Pancreas (tissue), 10 donors: ENCODE measurements around the gene SLC51B. TPM values are rescaled to one million over a fixed set of nuclear protein-coding genes. Genes with fewer than 3 reads are reported as not detected.
A peak's percentile ranks its signal among the peaks of the same experiment; 100 is the strongest.

Experiments
- ATAC-seq, 4 donors: fragments of 200-7000 bp; cut with Tn5 transposase; one replicate each; pipeline versions ENCODE4 v1.8.0 to v1.9.1; 2020; ENCODE audit warnings: mild to moderate bottlenecking in 4 of 4, moderate library complexity in 4 of 4
- DNase-seq, 6 donors: peaks; one replicate each; pipeline ENCODE4 v3.0.0-alpha.2; 2020
- FAIRE-seq: peaks from 2 replicates; lab custom pipeline; 2012; peaks lifted over from hg19 to GRCh38; lab: Jason Lieb, UNC
- H3K27ac ChIP-seq, 4 donors: fragments of 200-600 bp; sonication (generic); 1 replicate in 3 of 4; 2 replicates in 1 of 4; pipeline versions ENCODE4 v1.5.0 to v1.8.0; 2020
- H3K27me3 ChIP-seq, 4 donors: fragments of 200-600 bp; one replicate each; pipeline ENCODE4 v1.8.0; 2021
- H3K36me3 ChIP-seq, 3 donors: fragments of 200-600 bp; sonication (generic) in 1 of 3; one replicate each; pipeline versions ENCODE4 v1.5.0 to v1.8.0; 2020 to 2021
- H3K4me1 ChIP-seq, 3 donors: fragments of 200-600 bp; one replicate each; pipeline ENCODE4 v1.8.0; 2021
- H3K4me3 ChIP-seq, 4 donors: fragments of 200-600 bp; sonication (generic) in 2 of 4; one replicate each; pipeline versions ENCODE4 v1.5.0 to v1.8.0; 2020 to 2021
- H3K9me3 ChIP-seq, 4 donors: fragments of 200-600 bp; one replicate each; pipeline ENCODE4 v1.8.0; 2021
- WGBS, 2 donors: extraction: QIAGEN DNeasy Blood & Tissue Kit; methylation state at CpG; one replicate each; pipeline ENCODE4 v1.1.7; 2013; 5-methylcytosine and 5-hydroxymethylcytosine counted together
- intact Hi-C, 3 donors: fragments of 100-400 bp; cut with DNase I; formaldehyde crosslinking; loops; one replicate each; pipeline versions ENCODE4 v1.11.1 to v1.14.2; 2022
- polyA plus RNA-seq, 2 donors: library from polyadenylated mRNA; stranded (reverse); fragments of 200-250 nt; gene quantifications; one replicate each; pipeline ENCODE4 v1.2.3, GENCODE V29; 2013
- total RNA-seq, 6 donors: library from RNA; stranded (reverse); fragmentation: NEBNext Ultra II Directional in 4 of 6; extraction: Animal tissue kit (Norgen Biotek cat#: 25700) in 4 of 6; gene quantifications; one replicate each; pipeline versions ENCODE4 v1.2.1 to v1.2.4, GENCODE V29; 2021 to 2023
- TF ChIP-seq, protein P1 (sequence below), 4 donors: fragments of 200-600 bp; sonication (generic) in 3 of 4; IDR thresholded peaks; one replicate each; pipeline versions ENCODE4 v1.5.0 to v1.8.0; 2021; ENCODE audit warnings: antibody characterized with exemption in 4 of 4
- donor health status: healthy with polysubstance abuse.
- donor health status: DM: no; HTN: no; CAD: no; lungs with moderate emphysema.
- donor health status: DM: no; HTN: no; CAD: no.
- donor health status: control.
- donor health status: control.
- donor health status: Bipolar disorder and iron deficiency.
- donor health status: DM: yes; HTN: yes; CAD: no.
- donor health status: DM: no; HTN: no; CAD: no.
- donor health status: DM: no; HTN: no; CAD: no.
- donor health status: DM: yes; HTN: yes; CAD: no.

Gene SLC51B
- total and polyA plus RNA-seq, 8 donors: 0.26 to 1.1 (median 0.49) TPM; not detected in 5

DNA sequence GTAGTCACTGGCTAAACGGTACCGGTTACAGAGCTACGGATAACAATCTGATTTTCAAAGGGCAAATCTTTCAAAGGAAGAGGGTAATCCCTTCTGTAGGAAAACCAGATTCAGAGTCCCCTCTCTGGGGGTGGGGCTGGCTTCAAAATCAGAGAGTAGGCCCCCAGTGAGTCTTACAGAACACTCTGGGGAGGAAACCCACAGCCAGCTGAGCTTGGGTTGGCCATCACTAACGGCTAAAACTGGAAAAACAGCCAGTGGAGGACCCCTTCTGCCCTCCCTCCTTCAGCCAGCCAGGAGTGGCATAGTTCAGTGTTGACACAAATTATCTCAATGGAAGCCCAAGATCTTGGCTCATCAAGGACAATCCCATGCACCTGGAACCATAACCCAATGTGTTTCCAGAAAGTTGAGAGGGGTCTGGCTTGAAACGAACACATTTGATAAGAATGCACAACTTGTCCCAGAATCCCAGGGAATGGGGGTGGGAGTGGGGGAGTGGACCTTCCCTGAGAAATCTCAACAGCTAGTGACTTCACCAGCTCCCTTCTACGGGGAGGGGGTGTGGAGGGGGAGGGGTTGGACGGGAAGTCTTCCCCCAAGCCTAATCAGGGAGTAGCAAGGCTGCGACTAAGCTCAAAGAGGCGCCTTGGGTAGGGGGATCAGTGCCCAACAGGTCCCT, 21.6 kb downstream of the SLC51B start:
- TF ChIP-seq, protein P1, sequence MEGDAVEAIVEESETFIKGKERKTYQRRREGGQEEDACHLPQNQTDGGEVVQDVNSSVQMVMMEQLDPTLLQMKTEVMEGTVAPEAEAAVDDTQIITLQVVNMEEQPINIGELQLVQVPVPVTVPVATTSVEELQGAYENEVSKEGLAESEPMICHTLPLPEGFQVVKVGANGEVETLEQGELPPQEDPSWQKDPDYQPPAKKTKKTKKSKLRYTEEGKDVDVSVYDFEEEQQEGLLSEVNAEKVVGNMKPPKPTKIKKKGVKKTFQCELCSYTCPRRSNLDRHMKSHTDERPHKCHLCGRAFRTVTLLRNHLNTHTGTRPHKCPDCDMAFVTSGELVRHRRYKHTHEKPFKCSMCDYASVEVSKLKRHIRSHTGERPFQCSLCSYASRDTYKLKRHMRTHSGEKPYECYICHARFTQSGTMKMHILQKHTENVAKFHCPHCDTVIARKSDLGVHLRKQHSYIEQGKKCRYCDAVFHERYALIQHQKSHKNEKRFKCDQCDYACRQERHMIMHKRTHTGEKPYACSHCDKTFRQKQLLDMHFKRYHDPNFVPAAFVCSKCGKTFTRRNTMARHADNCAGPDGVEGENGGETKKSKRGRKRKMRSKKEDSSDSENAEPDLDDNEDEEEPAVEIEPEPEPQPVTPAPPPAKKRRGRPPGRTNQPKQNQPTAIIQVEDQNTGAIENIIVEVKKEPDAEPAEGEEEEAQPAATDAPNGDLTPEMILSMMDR (IDR thresholded peaks at IDR 0.05): no peak
- DNase-seq: no peak
- intact Hi-C loops: no loop called here
- Histone ChIP-seq H3K4me3 (peak overlapping the region in 1 of 4 donors; percentile 24), H3K27me3 (peaks cover 0 to 5% (median 0%) of the 10 kb centered on the region in 4 donors), H3K36me3 (no peaks in the 10 kb centered on the region), H3K9me3 (no peaks in the 10 kb centered on the region), H3K4me1 (no peaks in the 10 kb centered on the region), H3K27ac (no peak overlapping the region)
- no peak for FAIRE-seq
- 44 to 45% methylated on average over 9 of the region's 9 CpGs for WGBS, 2 donors
- ATAC-seq: peak in 1 of 4 donors; percentile 7

GRCh38 chr15:65067317-65067644, 22.1 kb downstream of the SLC51B start:
- intact Hi-C loops: no loop called here
- FAIRE-seq (no peak), DNase-seq (no peak), ATAC-seq (no peak)
- Histone ChIP-seq H3K4me3 (peak overlapping the region in 2 of 4 donors; percentile 14 to 24), H3K4me1 (no peaks in the 10 kb centered on the region), H3K9me3 (no peaks in the 10 kb centered on the region), H3K36me3 (no peaks in the 10 kb centered on the region), H3K27me3 (peaks cover 0 to 5% (median 0%) of the 10 kb centered on the region in 4 donors), H3K27ac (peak overlapping the region in 1 of 4 donors; percentile 26)
- WGBS, 2 donors: 27 to 29% methylated on average over 8 of the region's 8 CpGs
- TF ChIP-seq, protein P1 (IDR thresholded peaks at IDR 0.05): no peak

- ATAC-seq: peak in 2 of 4 donors; percentile 9 to 14
- FAIRE-seq: no peak
- 9 to 16% methylated on average over 50 to 66 of the region's 66 CpGs for WGBS, 2 donors
- Histone ChIP-seq H3K9me3 (no peaks in the 10 kb centered on the region), H3K27me3 (peaks cover 0 to 5% (median 0%) of the 10 kb centered on the region in 4 donors), H3K36me3 (no peaks in the 10 kb centered on the region), H3K4me3 (peak within 1 kb of the TSS in 2 of 4 donors; percentile 14 to 24), H3K4me1 (no peaks in the 10 kb centered on the region), H3K27ac (peak within 1 kb of the TSS in 1 of 4 donors; percentile 26)
- DNase-seq: no peak
- intact Hi-C loops: no loop called here
- TF ChIP-seq, protein P1 (IDR thresholded peaks at IDR 0.05): no peak
These were observed 22.6 kb downstream of the SLC51B start, which contains the start of gene RASL12 for GRCh38 chr15:65067645-65068402. RASL12 (minus strand) TSS chr15:65067991; CDS start chr15:65067835, 156 bp downstream.

- no peak for DNase-seq
- H3K27me3 ChIP-seq: peaks cover 0 to 5% (median 0%) of the 10 kb centered on the region in 4 donors
- FAIRE-seq: no peak
- TF ChIP-seq, protein P1 (IDR thresholded peaks at IDR 0.05): no peak
- intact Hi-C loops: no loop called here
- no peaks in the 10 kb centered on the region for H3K4me1 ChIP-seq
- H3K27ac ChIP-seq: no peak overlapping the region
- no peak for ATAC-seq
- H3K36me3 ChIP-seq: no peaks in the 10 kb centered on the region
- no peaks in the 10 kb centered on the region for H3K9me3 ChIP-seq
- 91 to 97% methylated on average over 3 of the region's 3 CpGs for WGBS, 2 donors
- H3K4me3 ChIP-seq: no peak overlapping the region
These were observed 23.2 kb downstream of the SLC51B start for GRCh38 chr15:65068403-65068788.
